ENCODE measurements around the gene LDAH. TPM values are rescaled to one million over a fixed set of nuclear protein-coding genes. Genes with fewer than 3 reads are reported as not detected.

LDAH gene
- total RNA-seq: 34.7 and 35.9 TPM in 2 replicates

- H3K9me3 Mint-ChIP-seq: peaks cover 3% of the 10 kb centered on the region
- H3K4me3 Mint-ChIP-seq (ENCODE audit: low read depth): peak within 1 kb of the TSS; percentile 95
- peaks cover 3% of the 10 kb centered on the region for H3K27me3 Mint-ChIP-seq (ENCODE audit: low read depth)
- peaks cover 14% of the 10 kb centered on the region for H3K36me3 Mint-ChIP-seq (ENCODE audit: low read depth)
- DNase-seq (ENCODE audit: low spot score): peak; percentile 76
- peaks cover 21% of the 10 kb centered on the region for H3K4me1 Mint-ChIP-seq (ENCODE audit: low read depth)
- peak within 1 kb of the TSS; percentile 98 for H3K27ac Mint-ChIP-seq
- intact Hi-C loops (cut with micrococcal nuclease): loop anchor here (5.0 kb wide), 2 partner anchors 44 to 171 kb away; partner anchors contain the start of gene HS1BP3
Observed at GRCh38 chr2:20822535-20823490, at the start of gene LDAH. LDAH (minus strand) TSS chr2:20823101; CDS start chr2:20801463, 21,638 bp downstream.

DNA sequence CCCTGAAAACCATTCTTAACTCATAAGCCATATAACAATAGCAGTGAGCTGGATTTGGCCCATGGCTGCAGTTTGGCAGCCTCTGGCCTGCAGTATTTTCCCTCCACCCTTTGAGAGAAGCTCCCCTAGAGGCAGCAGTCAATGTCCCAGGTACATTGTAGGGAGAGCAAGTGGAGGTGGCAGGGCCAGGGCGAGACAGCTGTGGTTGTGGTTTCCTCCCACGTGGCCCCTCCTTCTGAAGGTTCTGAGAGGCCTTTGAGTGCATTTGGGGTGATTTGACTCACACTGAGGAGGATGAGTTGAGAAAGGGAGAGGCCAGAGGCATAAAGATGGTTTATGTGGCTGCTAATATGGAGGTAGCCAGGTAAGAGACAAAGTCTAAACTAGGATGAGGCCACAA lies 45.5 kb upstream of the LDAH start:
- peak; percentile 62 for DNase-seq (ENCODE audit: low spot score)
- H3K4me1 Mint-ChIP-seq (ENCODE audit: low read depth): peaks cover 11% of the 10 kb centered on the region
- H3K4me3 Mint-ChIP-seq (ENCODE audit: low read depth): no peak overlapping the region
- intact Hi-C loops (cut with micrococcal nuclease): loop anchor here (5.0 kb wide), 1 partner anchor 46 kb away; the partner anchor contains the start of gene LDAH
- H3K36me3 Mint-ChIP-seq (ENCODE audit: low read depth): no peaks in the 10 kb centered on the region
- H3K27me3 Mint-ChIP-seq (ENCODE audit: low read depth): peaks cover 57% of the 10 kb centered on the region
- no peaks in the 10 kb centered on the region for H3K9me3 Mint-ChIP-seq
- peak overlapping the region; percentile 26 for H3K27ac Mint-ChIP-seq

- DNase-seq (ENCODE audit: low spot score): no peak
- Mint-ChIP-seq H3K4me3 (ENCODE audit: low read depth) (no peak overlapping the region), H3K9me3 (no peaks in the 10 kb centered on the region), H3K27me3 (ENCODE audit: low read depth) (peaks cover 35% of the 10 kb centered on the region), H3K4me1 (ENCODE audit: low read depth) (peaks cover 4% of the 10 kb centered on the region), H3K27ac (no peak overlapping the region), H3K36me3 (ENCODE audit: low read depth) (no peaks in the 10 kb centered on the region)
- intact Hi-C loops (cut with micrococcal nuclease): no loop called here
Observed at GRCh38 chr2:20862850-20863249, 39.9 kb upstream of the LDAH start.

DNA sequence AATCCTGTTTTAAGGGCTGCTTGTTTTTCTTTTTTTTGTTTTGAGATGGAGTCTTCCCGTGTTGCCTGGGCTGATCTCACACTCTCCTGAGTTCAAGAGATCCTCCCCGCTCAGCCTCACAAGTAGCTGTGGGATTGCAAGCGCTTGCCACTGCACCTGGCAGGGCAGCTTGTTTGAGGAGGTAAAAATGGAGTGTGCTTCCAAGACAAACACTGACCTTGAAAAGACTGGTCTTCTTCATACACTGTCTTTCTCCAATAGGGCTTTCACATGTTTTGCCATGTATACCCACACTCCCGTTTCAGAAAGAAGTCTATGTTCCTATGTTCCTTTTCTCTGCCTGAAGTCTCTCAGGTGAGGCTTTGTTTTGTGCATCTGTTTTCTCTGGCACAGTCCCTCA lies 32.6 kb upstream of the LDAH start:
- H3K27ac Mint-ChIP-seq: no peak overlapping the region
- H3K27me3 Mint-ChIP-seq (ENCODE audit: low read depth): peaks cover 3% of the 10 kb centered on the region
- no peak overlapping the region for H3K4me3 Mint-ChIP-seq (ENCODE audit: low read depth)
- no peaks in the 10 kb centered on the region for H3K9me3 Mint-ChIP-seq
- no peak for DNase-seq (ENCODE audit: low spot score)
- intact Hi-C loops (cut with micrococcal nuclease): no loop called here
- no peaks in the 10 kb centered on the region for H3K36me3 Mint-ChIP-seq (ENCODE audit: low read depth)
- H3K4me1 Mint-ChIP-seq (ENCODE audit: low read depth): no peaks in the 10 kb centered on the region

- intact Hi-C loops (cut with micrococcal nuclease): no loop called here
- Mint-ChIP-seq H3K4me3 (ENCODE audit: low read depth) (no peak overlapping the region), H3K9me3 (no peaks in the 10 kb centered on the region), H3K4me1 (ENCODE audit: low read depth) (no peaks in the 10 kb centered on the region), H3K27ac (no peak overlapping the region), H3K27me3 (ENCODE audit: low read depth) (peaks cover 3% of the 10 kb centered on the region), H3K36me3 (ENCODE audit: low read depth) (no peaks in the 10 kb centered on the region)
- DNase-seq (ENCODE audit: low spot score): no peak
Observed at GRCh38 chr2:20852670-20853069, 29.8 kb upstream of the LDAH start.

DNA sequence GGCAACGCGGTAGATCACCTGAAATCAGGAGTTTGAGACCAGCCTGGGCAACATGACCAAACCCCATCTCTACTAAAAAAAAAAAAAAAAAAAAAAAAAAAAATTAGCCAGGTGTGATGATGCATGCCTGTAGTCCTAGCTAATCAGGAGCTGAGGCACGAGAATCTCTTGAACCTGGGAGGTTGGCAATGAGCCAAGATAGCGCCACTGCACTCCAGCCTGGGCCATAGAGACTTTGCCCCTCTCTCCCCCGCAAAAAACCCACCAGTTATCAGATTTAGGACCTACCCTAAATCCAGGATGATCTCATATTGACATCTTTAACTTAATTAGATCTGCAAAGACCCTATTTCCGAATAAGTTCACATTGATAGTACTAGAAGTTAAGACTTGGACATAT lies 29.2 kb upstream of the LDAH start:
- DNase-seq (ENCODE audit: low spot score): no peak
- intact Hi-C loops (cut with micrococcal nuclease): no loop called here
- no peaks in the 10 kb centered on the region for H3K36me3 Mint-ChIP-seq (ENCODE audit: low read depth)
- peaks cover 4% of the 10 kb centered on the region for H3K27me3 Mint-ChIP-seq (ENCODE audit: low read depth)
- no peaks in the 10 kb centered on the region for H3K4me1 Mint-ChIP-seq (ENCODE audit: low read depth)
- H3K27ac Mint-ChIP-seq: no peak overlapping the region
- H3K4me3 Mint-ChIP-seq (ENCODE audit: low read depth): no peak overlapping the region
- H3K9me3 Mint-ChIP-seq: no peaks in the 10 kb centered on the region

DNA sequence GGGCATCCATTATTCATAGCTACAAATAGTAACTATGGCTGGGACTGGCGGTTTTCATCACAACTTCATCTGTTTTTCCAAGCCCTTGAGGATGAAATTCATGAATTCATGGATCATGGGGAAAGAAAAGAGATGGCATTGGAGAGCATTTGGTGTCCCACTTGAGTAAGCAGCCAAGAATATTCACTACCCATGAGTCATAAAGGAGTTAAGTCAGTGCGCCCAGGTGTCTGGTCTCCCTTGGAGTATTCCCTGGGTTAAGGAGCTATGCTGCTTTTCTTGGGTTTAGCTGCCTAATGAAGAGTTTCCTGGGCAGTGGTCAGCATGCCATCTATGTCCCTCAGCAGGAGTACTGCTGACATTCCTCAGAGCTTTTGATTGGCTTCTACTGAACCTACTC lies 21.3 kb upstream of the LDAH start:
- no peak overlapping the region for H3K4me3 Mint-ChIP-seq (ENCODE audit: low read depth)
- H3K9me3 Mint-ChIP-seq: no peaks in the 10 kb centered on the region
- DNase-seq (ENCODE audit: low spot score): no peak
- H3K27ac Mint-ChIP-seq: no peak overlapping the region
- intact Hi-C loops (cut with micrococcal nuclease): no loop called here
- H3K27me3 Mint-ChIP-seq (ENCODE audit: low read depth): peaks cover 28% of the 10 kb centered on the region
- H3K36me3 Mint-ChIP-seq (ENCODE audit: low read depth): no peaks in the 10 kb centered on the region
- H3K4me1 Mint-ChIP-seq (ENCODE audit: low read depth): no peaks in the 10 kb centered on the region

- H3K4me1 Mint-ChIP-seq (ENCODE audit: low read depth): no peaks in the 10 kb centered on the region
- DNase-seq (ENCODE audit: low spot score): no peak
- H3K9me3 Mint-ChIP-seq: no peaks in the 10 kb centered on the region
- intact Hi-C loops (cut with micrococcal nuclease): no loop called here
- H3K4me3 Mint-ChIP-seq (ENCODE audit: low read depth): no peak overlapping the region
- no peak overlapping the region for H3K27ac Mint-ChIP-seq
- no peaks in the 10 kb centered on the region for H3K36me3 Mint-ChIP-seq (ENCODE audit: low read depth)
- peaks cover 33% of the 10 kb centered on the region for H3K27me3 Mint-ChIP-seq (ENCODE audit: low read depth)
Observed at GRCh38 chr2:20839052-20839451, 16.2 kb upstream of the LDAH start.

DNA sequence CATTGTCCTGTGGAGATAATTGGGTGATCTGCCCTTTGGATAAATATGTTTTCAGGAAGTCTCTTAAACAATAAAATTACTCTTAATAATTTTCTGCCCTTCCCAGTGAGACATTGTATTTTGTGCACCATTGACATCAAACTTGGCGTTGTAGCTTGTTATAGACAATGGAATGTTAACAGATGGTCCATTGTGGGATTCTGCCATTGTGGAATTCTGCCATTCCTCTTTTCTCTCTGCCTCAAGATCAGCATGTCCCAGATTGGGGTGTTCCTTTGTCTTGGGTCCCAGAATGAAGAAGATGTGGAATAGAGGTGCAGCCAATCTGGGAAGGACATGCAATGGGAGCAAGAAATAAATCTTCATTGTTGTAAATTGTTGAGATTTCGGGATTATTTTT lies 15.1 kb upstream of the LDAH start:
- Mint-ChIP-seq H3K9me3 (no peaks in the 10 kb centered on the region), H3K27ac (no peak overlapping the region), H3K4me1 (ENCODE audit: low read depth) (no peaks in the 10 kb centered on the region), H3K36me3 (ENCODE audit: low read depth) (no peaks in the 10 kb centered on the region), H3K27me3 (ENCODE audit: low read depth) (peaks cover 30% of the 10 kb centered on the region), H3K4me3 (ENCODE audit: low read depth) (no peak overlapping the region)
- intact Hi-C loops (cut with micrococcal nuclease): no loop called here
- DNase-seq (ENCODE audit: low spot score): no peak

DNA sequence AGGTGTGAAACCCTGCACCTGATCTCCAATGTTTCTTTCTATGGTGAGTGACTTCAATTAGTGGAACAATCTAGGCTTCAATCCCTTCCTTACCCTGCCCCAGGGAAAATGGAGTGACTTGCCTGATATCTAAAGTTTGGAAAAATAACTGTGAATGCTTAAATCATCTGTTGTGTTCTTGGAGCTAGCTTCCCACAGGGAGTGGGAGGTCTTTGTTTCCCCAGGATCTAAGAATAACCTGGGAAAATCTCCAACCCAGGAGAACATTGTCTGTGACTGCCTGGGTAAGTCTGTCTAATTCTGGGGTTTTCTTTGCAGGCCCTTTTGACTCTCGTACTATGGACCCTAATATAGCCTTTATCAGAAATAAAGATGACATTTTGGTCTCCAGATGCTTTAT lies 13.6 kb upstream of the LDAH start:
- Mint-ChIP-seq H3K27ac (no peak overlapping the region), H3K4me3 (ENCODE audit: low read depth) (no peak overlapping the region), H3K9me3 (no peaks in the 10 kb centered on the region), H3K27me3 (ENCODE audit: low read depth) (peaks cover 30% of the 10 kb centered on the region), H3K4me1 (ENCODE audit: low read depth) (no peaks in the 10 kb centered on the region), H3K36me3 (ENCODE audit: low read depth) (no peaks in the 10 kb centered on the region)
- intact Hi-C loops (cut with micrococcal nuclease): no loop called here
- DNase-seq (ENCODE audit: low spot score): no peak

DNA sequence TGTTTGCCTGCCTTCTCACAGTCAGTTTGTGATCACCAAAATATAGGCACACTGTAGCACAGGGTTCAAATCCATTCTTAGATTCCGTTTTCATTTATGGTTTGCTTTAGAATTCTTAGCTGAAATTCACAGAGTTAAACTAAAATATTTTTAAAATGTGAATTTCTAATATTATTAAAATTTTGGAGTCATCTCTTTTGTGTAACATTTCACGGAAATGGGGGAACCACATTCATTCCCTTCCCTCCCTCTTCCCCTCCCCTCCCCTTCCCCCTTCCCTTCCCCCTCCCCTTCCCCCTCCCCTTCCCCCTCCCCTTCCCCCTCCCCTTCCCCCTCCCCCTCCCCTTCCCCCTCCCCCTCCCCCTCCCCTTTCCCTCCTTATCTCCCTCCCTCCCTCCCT lies 11.4 kb upstream of the LDAH start:
- no peaks in the 10 kb centered on the region for H3K9me3 Mint-ChIP-seq
- no peak overlapping the region for H3K4me3 Mint-ChIP-seq (ENCODE audit: low read depth)
- no peaks in the 10 kb centered on the region for H3K4me1 Mint-ChIP-seq (ENCODE audit: low read depth)
- H3K27me3 Mint-ChIP-seq (ENCODE audit: low read depth): peaks cover 29% of the 10 kb centered on the region
- no peak for DNase-seq (ENCODE audit: low spot score)
- H3K27ac Mint-ChIP-seq: no peak overlapping the region
- H3K36me3 Mint-ChIP-seq (ENCODE audit: low read depth): no peaks in the 10 kb centered on the region
- intact Hi-C loops (cut with micrococcal nuclease): no loop called here

DNA sequence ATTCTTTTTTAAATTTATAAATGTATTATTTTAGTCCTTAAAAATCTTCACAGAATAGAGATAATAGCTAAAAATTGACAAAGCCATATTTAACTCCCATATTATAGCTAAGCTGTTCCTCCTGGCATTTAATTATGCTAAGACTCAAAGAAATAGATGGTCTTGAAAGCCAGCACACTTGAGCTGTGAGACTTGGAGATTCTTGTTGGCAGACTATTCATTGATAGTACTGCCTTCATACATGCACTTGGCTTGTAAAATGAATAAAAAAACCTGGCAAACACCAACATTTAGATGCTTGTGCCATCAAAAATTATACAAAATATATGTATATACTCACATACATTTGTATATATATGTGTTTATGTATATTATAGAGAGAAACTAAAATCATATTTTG lies 9.7 kb upstream of the LDAH start:
- intact Hi-C loops (cut with micrococcal nuclease): no loop called here
- no peak overlapping the region for H3K4me3 Mint-ChIP-seq (ENCODE audit: low read depth)
- no peaks in the 10 kb centered on the region for H3K9me3 Mint-ChIP-seq
- no peaks in the 10 kb centered on the region for H3K36me3 Mint-ChIP-seq (ENCODE audit: low read depth)
- DNase-seq (ENCODE audit: low spot score): no peak
- H3K4me1 Mint-ChIP-seq (ENCODE audit: low read depth): no peaks in the 10 kb centered on the region
- H3K27me3 Mint-ChIP-seq (ENCODE audit: low read depth): peaks cover 19% of the 10 kb centered on the region
- no peak overlapping the region for H3K27ac Mint-ChIP-seq

GRCh38 chr2:20829861-20830260 lies 7.0 kb upstream of the LDAH start:
- H3K4me3 Mint-ChIP-seq (ENCODE audit: low read depth): no peak overlapping the region
- H3K4me1 Mint-ChIP-seq (ENCODE audit: low read depth): no peaks in the 10 kb centered on the region
- H3K27me3 Mint-ChIP-seq (ENCODE audit: low read depth): peaks cover 14% of the 10 kb centered on the region
- no peak overlapping the region for H3K27ac Mint-ChIP-seq
- intact Hi-C loops (cut with micrococcal nuclease): no loop called here
- no peaks in the 10 kb centered on the region for H3K9me3 Mint-ChIP-seq
- no peak for DNase-seq (ENCODE audit: low spot score)
- H3K36me3 Mint-ChIP-seq (ENCODE audit: low read depth): no peaks in the 10 kb centered on the region

Data from activated T-helper 2 cell treated with anti-CD3 and anti-CD28 coated beads, Interferon-gamma antibody, Interleukin-2, Interleukin-4, amounts not matched to agents 10 μg/mL and 5 μg/mL and 100 μg/mL, durations not matched to agents 14 hours and 24 hours and 36 hours (primary cell).